Measurements from ENCODE around the gene MTTP.

Gene MTTP

DNA sequence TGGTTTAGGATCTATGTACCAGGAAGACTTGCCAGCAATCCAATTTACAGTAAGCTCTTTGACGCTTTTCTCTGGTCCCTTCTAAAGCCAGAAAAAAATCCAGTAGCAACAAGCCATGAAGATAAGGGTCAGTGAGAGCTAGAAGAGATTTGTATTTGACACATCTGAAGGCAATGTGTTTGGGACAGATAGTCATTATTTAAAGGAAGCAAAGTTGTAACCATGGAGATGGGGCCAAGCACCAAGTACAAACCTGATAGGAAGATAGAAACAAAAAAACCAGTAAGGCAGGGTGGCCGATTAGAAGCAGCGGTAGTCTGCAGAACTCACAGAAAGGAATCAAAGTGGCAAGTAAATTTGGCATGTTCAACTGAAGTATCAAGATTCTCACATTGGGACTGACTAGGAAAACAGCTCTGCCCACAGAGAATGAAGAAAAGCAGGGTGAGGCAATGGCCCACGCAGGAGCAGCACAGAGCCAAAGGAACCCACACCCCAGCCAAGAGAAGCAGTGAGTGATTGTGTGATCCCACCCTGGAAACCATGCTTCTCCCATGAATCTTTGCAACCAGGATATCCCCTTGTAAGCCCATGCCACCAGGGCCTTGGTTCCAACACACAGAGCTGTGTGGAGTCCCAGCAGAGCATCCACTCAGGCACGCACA is 95.9 kb downstream of the MTTP start:
- DNase-seq = no peak
